A673 (cell line): ENCODE measurements around the gene SUMF1.

Experiments
- EZH2 ChIP-seq: fragments of 200-600 bp; sonication (generic); IDR thresholded peaks from 2 replicates; pipeline ENCODE4 v1.6.1; 2017; ENCODE audit warnings: borderline replicate concordance, low read depth, mild to moderate bottlenecking, mixed read lengths, antibody characterized with exemption, low read length; ENCODE audit not compliant: poor library complexity, severe bottlenecking
- TF ChIP-seq, protein P1 (sequence below): fragments of 300-800, 200-600 bp; sonication (generic); conservative IDR thresholded peaks from 2 replicates; pipeline ENCODE4 v1.5.1; 2017; ENCODE audit warnings: low read depth, mild to moderate bottlenecking, antibody characterized with exemption, low read length, moderate library complexity, mixed read lengths

DNA sequence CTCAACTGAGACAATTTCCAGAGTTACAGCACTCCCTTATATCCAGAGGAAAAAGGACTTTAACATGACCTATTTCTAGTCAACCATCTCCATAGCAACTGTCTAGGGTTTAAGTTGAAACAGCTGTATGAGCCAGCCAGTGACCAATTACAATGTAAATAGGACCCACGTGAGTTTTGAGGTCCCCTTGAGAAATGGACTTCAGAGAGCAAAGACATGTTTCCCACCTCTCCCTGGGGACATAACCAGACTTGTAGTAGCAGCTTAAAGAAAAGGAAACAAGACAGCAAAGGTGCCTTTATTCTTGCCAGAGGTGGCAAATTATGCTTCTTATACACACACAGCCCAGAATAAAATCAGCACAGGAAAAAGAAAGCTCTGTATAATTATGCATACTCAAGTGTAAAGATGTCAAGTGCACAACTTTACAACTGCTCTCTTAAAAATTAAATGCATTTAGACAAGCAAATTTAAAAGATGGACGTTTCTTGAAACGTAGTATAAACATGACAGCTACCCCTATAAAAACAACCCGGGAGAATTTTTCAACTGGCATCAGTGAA lies 40.2 kb downstream of the SUMF1 start:
- TF ChIP-seq, protein P1, sequence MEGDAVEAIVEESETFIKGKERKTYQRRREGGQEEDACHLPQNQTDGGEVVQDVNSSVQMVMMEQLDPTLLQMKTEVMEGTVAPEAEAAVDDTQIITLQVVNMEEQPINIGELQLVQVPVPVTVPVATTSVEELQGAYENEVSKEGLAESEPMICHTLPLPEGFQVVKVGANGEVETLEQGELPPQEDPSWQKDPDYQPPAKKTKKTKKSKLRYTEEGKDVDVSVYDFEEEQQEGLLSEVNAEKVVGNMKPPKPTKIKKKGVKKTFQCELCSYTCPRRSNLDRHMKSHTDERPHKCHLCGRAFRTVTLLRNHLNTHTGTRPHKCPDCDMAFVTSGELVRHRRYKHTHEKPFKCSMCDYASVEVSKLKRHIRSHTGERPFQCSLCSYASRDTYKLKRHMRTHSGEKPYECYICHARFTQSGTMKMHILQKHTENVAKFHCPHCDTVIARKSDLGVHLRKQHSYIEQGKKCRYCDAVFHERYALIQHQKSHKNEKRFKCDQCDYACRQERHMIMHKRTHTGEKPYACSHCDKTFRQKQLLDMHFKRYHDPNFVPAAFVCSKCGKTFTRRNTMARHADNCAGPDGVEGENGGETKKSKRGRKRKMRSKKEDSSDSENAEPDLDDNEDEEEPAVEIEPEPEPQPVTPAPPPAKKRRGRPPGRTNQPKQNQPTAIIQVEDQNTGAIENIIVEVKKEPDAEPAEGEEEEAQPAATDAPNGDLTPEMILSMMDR: no peak
- TF ChIP-seq EZH2: no peak
